Naive thymus-derived CD4-positive, alpha-beta T cell (primary cell): ENCODE measurements around the gene TMEM94. TPM values are rescaled to one million over a fixed set of nuclear protein-coding genes. Genes with fewer than 3 reads are reported as not detected.

Source experiments
- ATAC-seq: fragments of 150-1000 bp; cut with Tn5 transposase; 2 replicates; pipeline ENCODE4 v1.10.0; 2021; ENCODE audit warnings: mild to moderate bottlenecking, moderate library complexity
- CTCF ChIA-PET: fragments of 350-600 bp; sonication (Branson Sonifier 250); formaldehyde crosslinking; loops from one replicate; lab custom pipeline; 2021; ENCODE audit warnings: antibody characterized with exemption; lab: Charles Lee
- POLR2A ChIA-PET: fragments of 350-600 bp; sonication (Branson Sonifier 250); formaldehyde crosslinking; loops from one replicate; lab custom pipeline; 2021; ENCODE audit warnings: antibody characterized with exemption, inconsistent platforms; lab: Charles Lee
- DNase-seq, 9 donors: peaks; one replicate each; pipeline versions ENCODE4 v3.0.0 to v3.0.0-alpha.2; 2020 to 2022; ENCODE audit warnings: mixed read lengths in 1 of 9
- H3K27ac ChIP-seq: one replicate; pipeline ENCODE4 v1.7.0; 2013; ENCODE audit warnings: mild to moderate bottlenecking, low read depth, low read length, moderate library complexity
- H3K27me3 ChIP-seq, 2 donors: one replicate each; pipeline ENCODE4 v1.7.0; 2013; ENCODE audit warnings: low read length in 2 of 2, mild to moderate bottlenecking in 2 of 2, moderate library complexity in 2 of 2; ENCODE audit not compliant: control insufficient read depth in 2 of 2, insufficient read depth in 2 of 2
- H3K36me3 ChIP-seq, 3 experiments: 1 replicate in 2 of 3; 2 replicates in 1 of 3; pipeline ENCODE4 v1.7.0; 2013; ENCODE audit warnings: low read length in 3 of 3, mild to moderate bottlenecking in 3 of 3, moderate library complexity in 1 of 3; ENCODE audit not compliant: insufficient read depth in 3 of 3, control insufficient read depth in 2 of 3
- H3K4me1 ChIP-seq, 2 donors: one replicate each; pipeline ENCODE4 v1.7.0; 2013; ENCODE audit warnings: low read length in 2 of 2, mild to moderate bottlenecking in 2 of 2, moderate library complexity in 1 of 2; ENCODE audit not compliant: control insufficient read depth in 2 of 2, insufficient read depth in 2 of 2
- H3K4me3 ChIP-seq: 2 replicates; pipeline ENCODE4 v1.7.0; 2013; ENCODE audit warnings: mild to moderate bottlenecking, low read length
- H3K9me3 ChIP-seq, 3 experiments: 1 replicate in 2 of 3; 2 replicates in 1 of 3; pipeline ENCODE4 v1.7.0; 2013; ENCODE audit warnings: low read length in 3 of 3; ENCODE audit not compliant: control insufficient read depth in 2 of 3
- H3K27ac Mint-ChIP-seq, 9 donors: one replicate each; pipeline ENCODE4 v1.8.0; 2020 to 2022; ENCODE audit warnings: mixed read lengths in 9 of 9, mild to moderate bottlenecking in 8 of 9, moderate library complexity in 5 of 9, inconsistent platforms in 2 of 9
- H3K27me3 Mint-ChIP-seq, 5 donors: one replicate each; pipeline ENCODE4 v1.8.0; 2021 to 2022; ENCODE audit warnings: mixed read lengths in 5 of 5, mild to moderate bottlenecking in 1 of 5
- H3K36me3 Mint-ChIP-seq, 5 donors: one replicate each; pipeline ENCODE4 v1.8.0; 2020 to 2022; ENCODE audit warnings: mixed read lengths in 5 of 5, mild to moderate bottlenecking in 3 of 5, inconsistent platforms in 1 of 5
- H3K4me1 Mint-ChIP-seq, 7 donors: one replicate each; pipeline ENCODE4 v1.8.0; 2020 to 2022; ENCODE audit warnings: mixed read lengths in 7 of 7, mild to moderate bottlenecking in 3 of 7, inconsistent platforms in 1 of 7
- H3K4me3 Mint-ChIP-seq, 10 donors: one replicate each; pipeline ENCODE4 v1.8.0; 2020 to 2022; ENCODE audit warnings: mild to moderate bottlenecking in 10 of 10, mixed read lengths in 10 of 10, moderate library complexity in 6 of 10, inconsistent platforms in 2 of 10
- H3K9me3 Mint-ChIP-seq, 11 donors: one replicate each; pipeline ENCODE4 v1.8.0; 2020 to 2022; ENCODE audit warnings: mixed read lengths in 11 of 11, mild to moderate bottlenecking in 4 of 11, inconsistent platforms in 1 of 11, moderate library complexity in 1 of 11
- intact Hi-C, 2 donors: fragments of 100-400 bp; cut with micrococcal nuclease; formaldehyde crosslinking; loops; one replicate each; pipeline ENCODE4 v1.15.1; 2023
- polyA plus RNA-seq, 2 donors: library from polyadenylated mRNA; unstranded; fragments of 300-500 nt; fragmentation: Illumina TruSeq; gene quantifications; one replicate each; pipeline ENCODE4 v1.2.3, GENCODE V29; 2021
- total RNA-seq, 6 experiments: library from RNA in 5 of 6; stranded (reverse) in 5 of 6; gene quantifications; 1 replicate in 5 of 6; 2 replicates in 1 of 6; pipeline ENCODE4 v1.2.3 and lab custom pipeline; 2021 to 2026

TMEM94 gene
- total and polyA plus RNA-seq, 7 experiments from 2014 or later, result 11.7 to 97.2 (median 77.1) TPM

DNA sequence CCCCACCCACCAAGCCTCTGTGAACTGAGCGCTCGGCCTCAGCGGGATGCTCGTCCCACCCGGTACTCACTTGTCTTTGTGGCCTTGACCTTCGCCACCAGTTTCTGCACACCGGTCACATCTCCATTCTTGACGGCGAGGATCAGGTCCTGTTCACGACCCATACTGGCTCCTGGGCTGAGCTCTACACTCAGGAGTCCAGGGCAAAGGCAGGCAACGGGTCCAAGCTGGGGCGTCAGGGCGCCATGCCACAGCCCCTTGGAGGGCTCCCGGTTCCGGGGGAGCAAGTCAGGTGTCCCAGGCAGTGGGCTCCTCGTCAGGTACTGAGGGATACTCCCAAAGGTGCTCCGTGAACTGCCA is 57.2 kb downstream of the TMEM94 start:
- no peaks in the 10 kb centered on the region for H3K27me3 ChIP-seq
- no peak overlapping the region for H3K27ac ChIP-seq
- H3K36me3 ChIP-seq, result no peaks in the 10 kb centered on the region
- Mint-ChIP-seq H3K27me3 (peaks cover 0 to 14% (median 0%) of the 10 kb centered on the region in 5 donors), H3K9me3 (no peaks in the 10 kb centered on the region), H3K27ac (no peak overlapping the region), H3K4me1 (peaks cover 15 to 19% (median 17%) of the 10 kb centered on the region in 7 donors), H3K4me3 (peak overlapping the region in 4 of 10 donors; percentile 25 to 66 (median 62)), H3K36me3 (peaks cover 0 to 9% (median 3%) of the 10 kb centered on the region in 5 donors)
- peaks cover 13 to 16% of the 10 kb centered on the region in 2 donors for H3K4me1 ChIP-seq
- DNase-seq (no peak), ATAC-seq (no peak)
- no peak overlapping the region for H3K4me3 ChIP-seq
- no peaks in the 10 kb centered on the region for H3K9me3 ChIP-seq
- POLR2A ChIA-PET, result no interaction called here
- intact Hi-C loops, result no loop called here
- CTCF ChIA-PET, result interaction anchor here (1.1 to 1.9 kb wide), 2 partner anchors 57 to 85 kb away, joined by 3 to 4 read pairs; partner anchors contain the start of gene TMEM94

- Histone ChIP-seq H3K4me3 (no peak overlapping the region), H3K9me3 (no peaks in the 10 kb centered on the region), H3K4me1 (peaks cover 21 to 23% of the 10 kb centered on the region in 2 donors), H3K27me3 (no peaks in the 10 kb centered on the region), H3K36me3 (peaks cover 5 to 7% (median 6%) of the 10 kb centered on the region in 3 experiments), H3K27ac (no peak overlapping the region)
- ATAC-seq (no peak), DNase-seq (no peak)
- ChIA-PET POLR2A (interaction anchor here (0.9 to 1.0 kb wide), 2 partner anchors 10 to 59 kb away, joined by 4 read pairs; no protein-coding TSS in a partner anchor), CTCF (interaction anchor here (1.1 to 1.9 kb wide), 3 partner anchors 58 to 89 kb away, joined by 3 to 4 read pairs (median 3); partner anchors contain the start of gene TMEM94)
- peaks cover 0 to 16% (median 5%) of the 10 kb centered on the region in 5 donors for H3K36me3 Mint-ChIP-seq
- peak overlapping the region in 8 of 10 donors; percentile 25 to 75 (median 43) for H3K4me3 Mint-ChIP-seq
- intact Hi-C loops, result no loop called here
- no peak overlapping the region for H3K27ac Mint-ChIP-seq
- peaks cover 18 to 24% (median 22%) of the 10 kb centered on the region in 7 donors for H3K4me1 Mint-ChIP-seq
- peaks cover 0 to 2% (median 0%) of the 10 kb centered on the region in 11 donors for H3K9me3 Mint-ChIP-seq
- peaks cover 0 to 14% (median 0%) of the 10 kb centered on the region in 5 donors for H3K27me3 Mint-ChIP-seq
Observed at GRCh38 chr17:75514299-75514918, 58.0 kb downstream of the TMEM94 start.

DNA sequence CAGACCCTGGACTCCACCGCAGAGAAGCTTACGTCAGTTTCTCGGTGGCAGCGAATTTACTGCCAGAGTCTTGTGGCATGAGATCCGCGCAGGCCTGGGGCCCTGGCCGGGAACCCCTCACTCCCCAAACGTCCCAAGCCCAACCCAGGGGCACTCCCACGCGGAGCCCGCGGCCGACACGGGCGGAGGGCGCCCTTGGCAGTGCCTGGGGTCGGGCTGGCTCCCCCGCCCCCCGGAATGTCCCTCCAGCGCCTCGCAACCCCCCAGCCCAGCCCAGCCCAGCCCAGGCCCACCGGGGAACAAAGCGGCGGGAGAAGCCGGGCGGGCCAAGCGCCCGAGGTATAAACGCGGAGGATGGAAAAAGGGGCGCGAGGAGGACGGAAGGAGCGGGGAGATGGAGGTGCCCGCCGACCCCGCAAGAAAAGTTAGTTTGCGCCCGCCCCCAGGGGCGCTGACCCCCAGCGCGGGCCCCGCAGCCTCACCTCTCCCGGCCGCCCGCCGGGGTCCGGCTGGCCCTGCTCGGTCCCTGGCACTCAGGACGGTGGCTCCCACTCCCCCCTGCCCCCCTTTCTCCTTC is 58.6 kb downstream of the TMEM94 start:
- no peaks in the 10 kb centered on the region for H3K27me3 ChIP-seq
- ATAC-seq, result no peak
- Mint-ChIP-seq H3K9me3 (peaks cover 0 to 2% (median 0%) of the 10 kb centered on the region in 11 donors), H3K27me3 (peaks cover 0 to 14% (median 0%) of the 10 kb centered on the region in 5 donors), H3K4me1 (peaks cover 18 to 28% (median 22%) of the 10 kb centered on the region in 7 donors), H3K36me3 (peaks cover 0 to 20% (median 5%) of the 10 kb centered on the region in 5 donors), H3K4me3 (peak overlapping the region in 7 of 10 donors; percentile 27 to 81 (median 34)), H3K27ac (no peak overlapping the region)
- intact Hi-C loops, result loop anchor here (1.0 to 5.0 kb wide), 4 partner anchors 59 to 243 kb away; partner anchors contain the start of genes MIF4GD (in 1 of the 2), RECQL5 (in 1 of the 2), SAP30BP (in 1 of the 2) and TMEM94 (in 1 of the 2)
- H3K4me3 ChIP-seq, result peak overlapping the region; percentile 97
- CTCF ChIA-PET, result interaction anchor here (1.4 kb wide), 1 partner anchor 90 kb away, joined by 3 read pairs; no protein-coding TSS in a partner anchor
- H3K4me1 ChIP-seq, result peaks cover 23 to 25% of the 10 kb centered on the region in 2 donors
- POLR2A ChIA-PET, result interaction anchor here (0.9 to 1.0 kb wide), 2 partner anchors 9 to 59 kb away, joined by 4 read pairs; no protein-coding TSS in a partner anchor
- no peak overlapping the region for H3K27ac ChIP-seq
- peaks cover 8 to 12% (median 10%) of the 10 kb centered on the region in 3 experiments for H3K36me3 ChIP-seq
- no peak for DNase-seq
- H3K9me3 ChIP-seq, result no peaks in the 10 kb centered on the region

DNA sequence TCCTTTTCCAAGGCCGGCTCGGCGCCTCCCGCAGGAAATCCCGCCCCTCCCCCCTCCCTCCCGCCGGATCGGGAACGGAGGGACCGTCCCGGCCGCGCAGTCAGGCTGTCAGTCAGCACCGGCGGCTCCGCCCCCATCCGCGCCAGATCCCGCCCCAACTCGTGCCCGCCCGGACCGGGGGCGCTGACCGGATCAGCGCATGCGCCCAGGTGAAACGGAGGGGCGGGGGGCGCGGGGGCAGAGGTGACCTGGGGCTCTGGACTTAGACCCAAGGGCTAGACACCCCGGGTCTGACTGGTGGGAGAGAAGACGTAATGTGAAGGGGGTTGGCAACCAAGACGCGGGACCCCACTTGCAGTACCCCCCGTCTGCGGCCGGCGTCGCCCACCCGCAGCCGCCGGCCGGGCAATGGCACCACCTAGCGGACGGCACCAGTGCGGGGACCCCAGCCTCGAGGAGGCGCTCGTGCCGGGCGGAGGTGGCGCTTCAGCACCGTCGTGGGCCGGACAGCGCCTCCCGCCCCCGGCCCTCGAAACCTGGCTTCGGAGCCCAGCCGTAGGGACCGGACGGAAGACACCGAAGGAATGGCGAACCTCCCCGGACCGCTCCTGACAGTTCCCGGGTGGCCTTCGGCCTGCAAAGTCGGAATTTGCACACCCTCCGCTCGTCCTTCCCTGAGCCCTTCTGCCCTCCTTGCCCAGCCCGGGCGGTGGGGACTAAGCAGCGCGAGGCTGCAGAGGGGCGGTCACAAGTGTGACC is 59.2 kb downstream of the TMEM94 start, which contains the start of gene CASKIN2:
TSS of gene CASKIN2 (minus strand) at position 42 of the 759 bp plus-strand sequence. CDS start 1,733 bp downstream, outside the sequence.
- CTCF ChIA-PET, result interaction anchor here (0.8 to 1.3 kb wide), 5 partner anchors 9 to 93 kb away, joined by 3 to 5 read pairs (median 4); partner anchors contain the start of gene LLGL2

DNA sequence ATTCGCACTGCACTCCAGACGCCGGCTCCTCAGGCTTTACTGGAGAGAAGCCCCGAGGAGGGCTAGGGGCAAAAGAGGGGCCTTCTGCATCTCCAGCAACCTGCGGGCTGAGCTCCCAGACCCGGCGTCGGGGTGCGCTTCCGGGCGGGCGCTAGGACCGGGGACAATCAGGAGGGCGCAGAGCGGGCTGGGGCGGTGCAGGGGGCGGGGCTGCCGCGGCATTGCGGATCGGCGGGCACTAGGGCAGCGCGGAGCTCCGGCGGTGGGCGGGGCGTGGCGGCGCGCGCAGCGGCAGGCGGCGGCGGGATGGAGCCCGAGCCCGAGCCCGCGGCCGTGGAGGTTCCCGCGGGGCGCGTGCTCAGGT is 59.8 kb downstream of the TMEM94 start, which contains the start of gene TSEN54:
TSS of gene TSEN54 (plus strand) at position 274 of the 364 bp plus-strand sequence. CDS start at position 307, 33 bp downstream.
- Histone ChIP-seq H3K4me1 (peaks cover 23 to 25% of the 10 kb centered on the region in 2 donors), H3K4me3 (peak within 1 kb of the TSS; percentile 97), H3K27ac (peak within 1 kb of the TSS; percentile 71), H3K27me3 (no peaks in the 10 kb centered on the region), H3K9me3 (no peaks in the 10 kb centered on the region), H3K36me3 (peaks cover 8 to 21% (median 10%) of the 10 kb centered on the region in 3 experiments)
- Mint-ChIP-seq H3K27me3 (peaks cover 0 to 14% (median 0%) of the 10 kb centered on the region in 5 donors), H3K4me1 (peaks cover 18 to 28% (median 22%) of the 10 kb centered on the region in 7 donors), H3K27ac (peak within 1 kb of the TSS; percentile 56 to 96 (median 92)), H3K36me3 (peaks cover 0 to 20% (median 5%) of the 10 kb centered on the region in 5 donors), H3K9me3 (peaks cover 0 to 2% (median 0%) of the 10 kb centered on the region in 11 donors), H3K4me3 (peak within 1 kb of the TSS; percentile 77 to 87 (median 82))
- ChIA-PET CTCF (interaction anchor here (0.8 to 1.3 kb wide), 7 partner anchors 9 to 227 kb away, joined by 3 to 6 read pairs (median 4); partner anchors contain the start of genes LLGL2 and SLC25A19), POLR2A (interaction anchor here (0.6 to 1.9 kb wide), 13 partner anchors 9 to 428 kb away, joined by 3 to 19 read pairs (median 4); partner anchors contain the start of genes LLGL2 and TMEM94)
- intact Hi-C loops, result loop anchor here (1.0 to 5.0 kb wide), 10 partner anchors 9 to 269 kb away; partner anchors contain the start of genes GRB2 (in 2 of the 2), LLGL2 (in 2 of the 2), MIF4GD (in 2 of the 2) and SLC25A19 (in 2 of the 2)
- DNase-seq, result peak; percentile 90 to 98 (median 94)
- peak; percentile 95 for ATAC-seq

More for the DNA sequence above, 59.2 kb downstream of the TMEM94 start, which contains the start of gene CASKIN2:
- Mint-ChIP-seq H3K9me3 (peaks cover 0 to 2% (median 0%) of the 10 kb centered on the region in 11 donors), H3K36me3 (peaks cover 0 to 20% (median 5%) of the 10 kb centered on the region in 5 donors), H3K4me3 (peak within 1 kb of the TSS; percentile 69 to 85 (median 78)), H3K4me1 (peaks cover 18 to 28% (median 22%) of the 10 kb centered on the region in 7 donors), H3K27me3 (peaks cover 0 to 14% (median 0%) of the 10 kb centered on the region in 5 donors), H3K27ac (peak within 1 kb of the TSS in 4 of 9 donors; percentile 36 to 63 (median 47))
- Histone ChIP-seq H3K4me1 (peaks cover 23 to 25% of the 10 kb centered on the region in 2 donors), H3K9me3 (no peaks in the 10 kb centered on the region), H3K4me3 (peak within 1 kb of the TSS; percentile 97), H3K36me3 (peaks cover 8 to 18% (median 10%) of the 10 kb centered on the region in 3 experiments), H3K27ac (no peak within 1 kb of the TSS), H3K27me3 (no peaks in the 10 kb centered on the region)
- POLR2A ChIA-PET, result interaction anchor here (0.6 to 1.9 kb wide), 8 partner anchors 9 to 427 kb away, joined by 3 to 19 read pairs (median 4); partner anchors contain the start of genes LLGL2 and TMEM94
- intact Hi-C loops, result loop anchor here (1.0 to 5.0 kb wide), 10 partner anchors 10 to 269 kb away; partner anchors contain the start of genes GRB2 (in 2 of the 2), LLGL2 (in 2 of the 2), MIF4GD (in 2 of the 2) and SLC25A19 (in 2 of the 2)
- peak; percentile 80 for ATAC-seq
- DNase-seq, result peak; percentile 57 to 88 (median 70)
